ENCODE measurements around the gene MRPS30.
A peak's percentile ranks its signal among the peaks of the same experiment; 100 is the strongest.
"Not testable (repeated sequence)": the region's sequence is repeated elsewhere in the genome, so short reads cannot be mapped to it uniquely, and the experiment has no call there.

MRPS30 gene

GRCh38 chr5:44808435-44809214 is at the start of gene MRPS30:
MRPS30 (plus strand) TSS chr5:44808947; CDS start chr5:44808963, 16 bp downstream.
- DNase-seq = peak; percentile 100

GRCh38 chr5:44769200-44769876 is 39.4 kb upstream of the MRPS30 start:
- no peak for DNase-seq

- no peak for DNase-seq
Measured at GRCh38 chr5:44769877-44770209, 38.9 kb upstream of the MRPS30 start.

DNA sequence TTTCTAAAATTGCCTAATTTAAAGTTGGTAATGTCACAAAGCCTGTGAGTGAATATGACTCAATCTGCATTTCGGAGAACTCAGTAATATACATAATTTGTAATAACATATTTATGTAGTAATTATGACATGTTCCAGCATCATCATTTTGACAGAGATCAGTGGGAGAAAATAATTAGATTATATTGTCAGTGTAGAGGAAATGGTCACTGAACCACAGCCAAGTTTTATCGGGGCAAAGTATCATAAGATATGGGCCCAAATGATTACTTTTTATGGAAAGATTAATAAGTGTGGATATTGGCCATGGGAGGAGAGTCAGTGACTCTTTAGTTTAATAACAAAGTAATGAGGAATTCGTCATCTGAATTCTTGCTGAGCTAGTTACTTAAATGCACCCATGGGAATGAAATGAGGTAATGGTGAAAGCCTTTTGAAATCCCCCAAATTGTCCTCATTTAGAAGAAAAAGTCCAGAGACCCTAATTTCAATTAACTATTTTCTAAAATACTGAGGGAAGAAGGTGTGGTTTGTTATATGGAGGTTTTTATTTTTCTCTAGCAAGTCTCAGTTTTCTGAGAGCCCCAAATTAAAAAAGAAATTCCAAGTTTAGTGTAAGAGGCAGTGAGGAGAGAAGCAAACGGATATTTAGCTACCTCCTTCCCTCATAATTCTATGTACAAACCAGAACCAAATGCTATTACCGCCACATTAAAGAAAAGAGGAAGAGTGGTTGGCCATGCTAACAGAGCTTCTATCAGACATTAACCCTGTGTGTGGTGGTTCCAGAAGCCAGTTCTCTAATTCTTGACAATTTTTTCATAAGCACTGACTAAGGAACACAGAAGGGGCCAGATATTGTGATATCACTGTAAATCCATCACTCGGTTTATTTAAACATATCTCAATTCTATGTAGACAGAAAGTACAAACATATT is 37.7 kb upstream of the MRPS30 start:
- no peak for DNase-seq

GRCh38 chr5:44772397-44772796 is 36.4 kb upstream of the MRPS30 start:
- DNase-seq = not testable (repeated sequence)

DNA sequence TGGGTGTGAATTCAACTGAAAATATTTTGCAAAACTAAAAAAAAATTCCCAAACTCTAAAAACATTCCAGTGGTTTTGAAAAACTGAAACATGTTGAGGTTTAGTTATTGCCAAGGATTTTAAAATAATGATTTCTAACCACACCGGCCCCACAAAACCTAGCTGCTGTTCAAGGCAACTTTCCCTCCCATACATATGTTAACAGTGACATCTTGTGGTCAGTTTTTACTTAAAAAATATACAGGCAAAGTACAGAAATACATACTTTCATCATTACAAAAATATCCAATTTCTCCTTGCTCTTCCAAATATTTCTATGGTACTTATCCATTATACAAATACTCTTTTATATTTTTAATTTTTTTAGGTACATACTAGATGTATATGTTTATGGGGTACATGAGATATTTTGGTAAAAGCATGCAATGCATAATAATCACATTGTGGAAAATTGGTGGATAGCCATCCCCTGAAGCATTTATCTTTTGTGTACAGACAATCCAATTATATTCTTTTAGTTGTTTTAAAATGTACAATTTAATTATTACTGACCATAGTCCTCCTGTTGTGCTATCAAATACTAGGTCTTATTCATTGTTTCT is 34.4 kb upstream of the MRPS30 start:
- peak; percentile 39 for DNase-seq

GRCh38 chr5:44779167-44779566 is 29.6 kb upstream of the MRPS30 start:
- DNase-seq = no peak

- DNase-seq = no peak
Measured at GRCh38 chr5:44783634-44784315, 25.0 kb upstream of the MRPS30 start.

DNA sequence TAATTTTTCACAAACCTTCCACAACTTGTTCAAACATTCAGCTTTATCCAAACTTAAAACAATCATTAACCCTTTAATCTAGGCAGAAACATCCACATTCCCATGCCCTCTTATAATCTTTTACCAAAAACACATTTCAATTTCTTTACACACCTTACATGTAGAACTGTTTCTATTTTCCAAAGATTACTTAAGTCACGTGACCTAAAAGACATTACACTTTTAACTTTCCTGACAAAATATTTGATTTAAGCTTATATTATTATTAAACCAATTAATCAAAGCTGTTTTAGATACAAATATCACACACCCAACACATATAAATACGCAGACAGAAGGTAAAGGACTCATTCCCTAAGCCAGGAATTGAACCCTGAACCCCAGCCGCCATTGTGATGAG is 21.0 kb upstream of the MRPS30 start:
- no peak for DNase-seq

DNA sequence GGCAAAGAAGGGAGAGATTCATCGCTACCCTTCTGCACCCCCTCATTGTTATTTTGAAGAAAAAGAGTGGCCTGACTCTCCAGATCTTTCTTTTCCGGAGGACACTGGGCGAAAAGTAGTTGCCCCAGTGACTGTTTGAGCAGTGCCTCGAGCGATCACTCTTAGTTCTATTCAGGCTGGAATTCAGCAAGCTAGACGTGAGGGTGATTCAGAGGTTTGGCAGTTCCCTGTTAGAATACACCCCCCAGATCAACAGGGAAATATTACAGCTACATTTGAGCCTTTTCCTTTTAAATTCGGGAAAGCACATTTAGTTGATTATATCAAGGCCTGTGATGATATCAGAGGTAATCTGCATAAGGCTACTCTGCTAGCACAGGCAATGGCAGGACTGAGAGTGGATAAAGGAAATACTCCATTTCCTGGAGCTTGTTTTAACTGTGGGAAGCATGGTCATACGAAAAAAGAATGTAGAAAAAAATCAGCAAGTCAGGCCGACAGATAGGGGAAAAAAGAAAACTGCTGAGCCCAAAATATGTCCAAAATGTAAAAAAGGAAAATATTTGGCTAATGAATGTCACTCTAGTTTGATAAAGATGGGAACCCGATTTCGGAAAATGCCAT is 19.3 kb upstream of the MRPS30 start:
- not testable (repeated sequence) for DNase-seq

GRCh38 chr5:44792031-44792673 is 16.6 kb upstream of the MRPS30 start:
- DNase-seq = not testable (repeated sequence)

DNA sequence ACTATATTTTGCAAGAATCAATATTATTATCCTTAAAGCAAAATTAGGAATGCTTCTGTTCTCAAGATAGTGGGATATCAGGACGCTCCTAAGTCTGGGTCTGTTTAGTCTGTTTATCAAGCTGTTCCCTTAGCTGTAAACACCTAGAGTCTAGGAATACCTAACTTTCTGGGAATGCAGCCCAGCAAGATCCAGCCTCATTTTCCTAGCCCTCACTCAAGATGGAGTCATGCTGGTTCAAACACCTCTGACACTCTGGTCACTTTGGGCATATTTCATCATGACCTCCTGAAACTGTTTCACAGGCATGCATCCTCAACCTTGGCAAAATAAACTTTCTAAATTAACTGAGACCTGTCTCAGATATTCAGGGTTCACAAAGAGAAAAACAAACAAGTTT is 14.4 kb upstream of the MRPS30 start:
- DNase-seq = no peak

GRCh38 chr5:44795496-44795895 is 13.3 kb upstream of the MRPS30 start:
- DNase-seq = no peak

DNA sequence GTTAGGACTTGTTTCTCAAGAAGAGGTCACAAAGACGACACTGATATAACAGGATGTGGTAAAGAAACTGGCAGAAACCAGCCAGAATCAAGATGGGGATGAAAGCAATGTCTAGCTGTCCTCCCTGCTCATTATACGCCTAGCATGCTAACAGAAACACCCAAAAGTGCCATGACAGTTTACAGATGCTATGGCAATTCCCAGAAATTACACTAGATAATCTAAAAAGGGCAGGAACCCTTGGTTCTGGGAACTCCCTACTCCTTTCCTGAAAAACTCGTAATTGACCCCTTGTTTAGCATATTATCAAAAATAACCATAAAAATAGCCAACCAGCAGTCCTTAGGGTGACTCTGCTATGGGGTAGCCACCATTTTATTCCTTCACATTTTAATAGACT is 10.9 kb upstream of the MRPS30 start:
- DNase-seq = no peak

DNA sequence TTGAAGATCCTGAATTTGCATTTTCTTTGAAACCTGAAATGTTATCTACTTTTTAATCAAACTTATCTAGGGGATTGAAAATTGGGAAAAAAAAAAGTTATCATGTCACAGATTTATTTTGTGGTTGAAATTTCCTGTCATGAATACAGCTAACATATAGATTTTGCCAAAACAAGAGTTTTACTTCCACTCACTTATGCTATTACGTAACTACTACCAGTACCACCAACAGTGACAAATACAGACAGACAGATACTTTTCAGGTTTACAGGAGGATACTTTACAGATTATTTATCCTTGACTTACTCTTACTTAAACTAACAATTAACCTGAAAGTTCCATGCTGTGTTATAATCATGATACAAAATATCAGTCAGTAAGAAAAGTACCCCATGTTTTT is 6.8 kb upstream of the MRPS30 start:
- no peak for DNase-seq

- DNase-seq = no peak
Measured at GRCh38 chr5:44806608-44807007, 2.1 kb upstream of the MRPS30 start.

GRCh38 chr5:44807269-44807668 is 1.5 kb upstream of the MRPS30 start:
- no peak for DNase-seq

GRCh38 chr5:44809215-44809955 is 638 bp downstream of the MRPS30 start:
- peak; percentile 59 for DNase-seq

DNA sequence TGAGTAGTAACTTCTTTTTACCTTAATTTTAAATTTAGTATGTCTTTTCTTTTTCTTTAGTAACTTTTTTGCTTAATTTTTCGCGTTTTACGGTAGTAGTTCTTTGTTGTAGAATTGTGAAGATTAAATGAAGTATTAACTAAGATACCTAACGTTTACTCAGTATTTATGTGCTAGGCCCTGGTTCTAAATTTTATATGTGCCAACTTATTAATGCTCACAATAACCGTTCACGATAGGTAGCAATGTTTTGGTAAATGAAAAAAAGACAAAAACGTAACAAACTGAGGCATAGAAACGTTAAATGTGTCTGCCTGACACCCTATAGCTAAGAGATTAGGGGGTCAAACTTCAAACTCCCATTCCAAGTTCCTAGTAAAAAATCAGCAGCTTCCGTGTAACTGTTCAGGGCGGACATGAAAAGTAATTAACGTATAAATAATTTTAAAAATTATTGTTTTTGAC is 1.2 kb downstream of the MRPS30 start:
- DNase-seq = no peak

GRCh38 chr5:44814761-44815160 is 6.0 kb downstream of the MRPS30 start:
- DNase-seq = no peak

- no peak for DNase-seq
Measured at GRCh38 chr5:44821164-44821563, 12.4 kb downstream of the MRPS30 start.

Data from NCI-H1092 treated with DMSO at 0.1 percent for 48 hours (cell line).